Suprapubic skin (tissue), 3 donors: ENCODE measurements around the gene ZNHIT1.

Source experiments
- CTCF ChIP-seq, 2 donors: fragments of 200-600 bp in 1 of 2; fragments of 450-650 bp in 1 of 2; sonication (generic) in 1 of 2; IDR thresholded peaks; one replicate each; pipeline ENCODE4 v1.5.1; 2016 to 2019; ENCODE audit warnings: antibody characterized with exemption in 2 of 2, mild to moderate bottlenecking in 1 of 2, moderate library complexity in 1 of 2
- POLR2A ChIP-seq, 2 donors: fragments of 450-650 bp; IDR thresholded peaks; one replicate each; pipeline ENCODE4 v1.6.1; 2017; ENCODE audit warnings: antibody characterized with exemption in 2 of 2, mild to moderate bottlenecking in 2 of 2, moderate library complexity in 2 of 2

- no peak for TF ChIP-seq POLR2A (IDR thresholded peaks at IDR 0.05)
- no peak for TF ChIP-seq CTCF (IDR thresholded peaks at IDR 0.05)
Measured at GRCh38 chr7:101240226-101241014, 22.5 kb downstream of the ZNHIT1 start.
